ENCODE results near the gene CHMP1B. TPM values are rescaled to one million over a fixed set of nuclear protein-coding genes. Genes with fewer than 3 reads are reported as not detected.

Gene CHMP1B
- total RNA-seq, 1 experiment from 2014 or later: 39.7 TPM

GRCh38 chr18:11820697-11821096 is 30.5 kb upstream of the CHMP1B start:
- no peak for DNase-seq (ENCODE audit: unreplicated experiment)
- no peaks in the 10 kb centered on the region for H3K27me3 Mint-ChIP-seq (ENCODE audit: insufficient read depth, unreplicated experiment)
- H3K4me1 Mint-ChIP-seq (ENCODE audit: insufficient read depth, unreplicated experiment): no peaks in the 10 kb centered on the region
- H3K27ac Mint-ChIP-seq (ENCODE audit: low read depth, unreplicated experiment): no peak overlapping the region
- no peaks in the 10 kb centered on the region for H3K36me3 Mint-ChIP-seq (ENCODE audit: insufficient read depth, unreplicated experiment)
- TF ChIP-seq CTCF (IDR thresholded peaks at IDR 0.05; ENCODE audit: unreplicated experiment): no peak
- intact Hi-C loops (cut with micrococcal nuclease): no loop called here
- BruUV-seq (replicated peaks): no TSS peak
- ChIA-PET POLR2A (interaction anchor here (1.3 kb wide), 1 partner anchor 14 kb away, joined by 5 read pairs; no protein-coding TSS in a partner anchor), CTCF (no interaction called here)
- no peaks in the 10 kb centered on the region for H3K9me3 Mint-ChIP-seq (ENCODE audit: unreplicated experiment)
- no peak overlapping the region for H3K4me3 Mint-ChIP-seq (ENCODE audit: unreplicated experiment)

GRCh38 chr18:11821208-11821607 is 30.0 kb upstream of the CHMP1B start:
- TF ChIP-seq CTCF (IDR thresholded peaks at IDR 0.05; ENCODE audit: unreplicated experiment): no peak
- intact Hi-C loops (cut with micrococcal nuclease): no loop called here
- H3K9me3 Mint-ChIP-seq (ENCODE audit: unreplicated experiment): no peaks in the 10 kb centered on the region
- H3K36me3 Mint-ChIP-seq (ENCODE audit: insufficient read depth, unreplicated experiment): peaks cover 1% of the 10 kb centered on the region
- no peak overlapping the region for H3K4me3 Mint-ChIP-seq (ENCODE audit: unreplicated experiment)
- H3K27me3 Mint-ChIP-seq (ENCODE audit: insufficient read depth, unreplicated experiment): no peaks in the 10 kb centered on the region
- H3K27ac Mint-ChIP-seq (ENCODE audit: low read depth, unreplicated experiment): no peak overlapping the region
- CTCF ChIA-PET: no interaction called here
- POLR2A ChIA-PET: interaction anchor here (1.3 kb wide), 1 partner anchor 15 kb away, joined by 5 read pairs; no protein-coding TSS in a partner anchor
- no peak for DNase-seq (ENCODE audit: unreplicated experiment)
- BruUV-seq (replicated peaks): no TSS peak
- no peaks in the 10 kb centered on the region for H3K4me1 Mint-ChIP-seq (ENCODE audit: insufficient read depth, unreplicated experiment)

- no peak for TF ChIP-seq CTCF (IDR thresholded peaks at IDR 0.05; ENCODE audit: unreplicated experiment)
- ChIA-PET CTCF (interaction anchor here (0.5 kb wide), 1 partner anchor 304 kb away, joined by 3 read pairs; no protein-coding TSS in a partner anchor), POLR2A (interaction anchor here (1.3 kb wide), 1 partner anchor 15 kb away, joined by 5 read pairs; no protein-coding TSS in a partner anchor)
- Mint-ChIP-seq H3K27ac (ENCODE audit: low read depth, unreplicated experiment) (no peak overlapping the region), H3K4me1 (ENCODE audit: insufficient read depth, unreplicated experiment) (no peaks in the 10 kb centered on the region), H3K36me3 (ENCODE audit: insufficient read depth, unreplicated experiment) (peaks cover 7% of the 10 kb centered on the region), H3K4me3 (ENCODE audit: unreplicated experiment) (no peak overlapping the region), H3K9me3 (ENCODE audit: unreplicated experiment) (no peaks in the 10 kb centered on the region), H3K27me3 (ENCODE audit: insufficient read depth, unreplicated experiment) (no peaks in the 10 kb centered on the region)
- no TSS peak for BruUV-seq (replicated peaks)
- DNase-seq (ENCODE audit: unreplicated experiment): no peak
- intact Hi-C loops (cut with micrococcal nuclease): no loop called here
Observed at GRCh38 chr18:11821643-11822237, 29.5 kb upstream of the CHMP1B start.

- H3K27me3 Mint-ChIP-seq (ENCODE audit: insufficient read depth, unreplicated experiment): no peaks in the 10 kb centered on the region
- POLR2A ChIA-PET: no interaction called here
- no peak for TF ChIP-seq CTCF (IDR thresholded peaks at IDR 0.05; ENCODE audit: unreplicated experiment)
- no peaks in the 10 kb centered on the region for H3K4me1 Mint-ChIP-seq (ENCODE audit: insufficient read depth, unreplicated experiment)
- no peak overlapping the region for H3K27ac Mint-ChIP-seq (ENCODE audit: low read depth, unreplicated experiment)
- intact Hi-C loops (cut with micrococcal nuclease): no loop called here
- no peak for DNase-seq (ENCODE audit: unreplicated experiment)
- BruUV-seq (replicated peaks): no TSS peak
- H3K4me3 Mint-ChIP-seq (ENCODE audit: unreplicated experiment): no peak overlapping the region
- H3K36me3 Mint-ChIP-seq (ENCODE audit: insufficient read depth, unreplicated experiment): peaks cover 7% of the 10 kb centered on the region
- H3K9me3 Mint-ChIP-seq (ENCODE audit: unreplicated experiment): no peaks in the 10 kb centered on the region
- CTCF ChIA-PET: interaction anchor here (0.7 kb wide), 1 partner anchor 1306 kb away, joined by 3 read pairs; no protein-coding TSS in a partner anchor
Observed at GRCh38 chr18:11823545-11823944, 27.7 kb upstream of the CHMP1B start.

All from MCF 10A (cell line).